ENCODE measurements around the gene TRAF6.
A peak's percentile ranks its signal among the peaks of the same experiment; 100 is the strongest.

TRAF6 gene

DNA sequence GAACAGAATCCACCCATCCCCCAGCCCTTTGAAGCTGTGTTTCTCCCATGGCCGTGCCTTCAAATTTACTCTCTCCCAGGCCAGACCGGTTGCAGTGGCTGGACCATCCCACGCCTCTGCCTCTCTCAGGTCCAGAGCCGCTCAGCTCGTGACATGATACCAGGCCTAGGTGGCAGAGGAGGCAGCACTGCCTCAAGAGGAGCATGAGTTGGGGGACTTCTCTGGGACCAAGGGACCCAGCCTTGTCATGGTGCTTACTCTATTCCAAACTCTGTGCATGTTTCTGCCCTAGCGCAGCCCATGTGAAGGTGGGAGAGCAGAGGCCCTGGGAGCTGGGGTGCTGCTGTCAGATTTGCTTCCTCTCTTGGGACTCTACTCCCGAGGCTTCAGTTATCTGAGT lies 51.0 kb downstream of the TRAF6 start:
- H3K36me3 ChIP-seq = no peaks in the 10 kb centered on the region
- H3K27me3 ChIP-seq (ENCODE audit: insufficient read depth, low read depth, severe bottlenecking) = no peaks in the 10 kb centered on the region
- no peak for DNase-seq
- H3K27ac ChIP-seq = no peak overlapping the region
- TF ChIP-seq, protein P1, sequence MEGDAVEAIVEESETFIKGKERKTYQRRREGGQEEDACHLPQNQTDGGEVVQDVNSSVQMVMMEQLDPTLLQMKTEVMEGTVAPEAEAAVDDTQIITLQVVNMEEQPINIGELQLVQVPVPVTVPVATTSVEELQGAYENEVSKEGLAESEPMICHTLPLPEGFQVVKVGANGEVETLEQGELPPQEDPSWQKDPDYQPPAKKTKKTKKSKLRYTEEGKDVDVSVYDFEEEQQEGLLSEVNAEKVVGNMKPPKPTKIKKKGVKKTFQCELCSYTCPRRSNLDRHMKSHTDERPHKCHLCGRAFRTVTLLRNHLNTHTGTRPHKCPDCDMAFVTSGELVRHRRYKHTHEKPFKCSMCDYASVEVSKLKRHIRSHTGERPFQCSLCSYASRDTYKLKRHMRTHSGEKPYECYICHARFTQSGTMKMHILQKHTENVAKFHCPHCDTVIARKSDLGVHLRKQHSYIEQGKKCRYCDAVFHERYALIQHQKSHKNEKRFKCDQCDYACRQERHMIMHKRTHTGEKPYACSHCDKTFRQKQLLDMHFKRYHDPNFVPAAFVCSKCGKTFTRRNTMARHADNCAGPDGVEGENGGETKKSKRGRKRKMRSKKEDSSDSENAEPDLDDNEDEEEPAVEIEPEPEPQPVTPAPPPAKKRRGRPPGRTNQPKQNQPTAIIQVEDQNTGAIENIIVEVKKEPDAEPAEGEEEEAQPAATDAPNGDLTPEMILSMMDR (IDR thresholded peaks at IDR 0.05; ENCODE audit: low read depth, low read length) = no peak
- H3K4me3 ChIP-seq (ENCODE audit: low read depth, low read length) = no peak overlapping the region
- no peaks in the 10 kb centered on the region for H3K9me3 ChIP-seq (ENCODE audit: severe bottlenecking)

DNA sequence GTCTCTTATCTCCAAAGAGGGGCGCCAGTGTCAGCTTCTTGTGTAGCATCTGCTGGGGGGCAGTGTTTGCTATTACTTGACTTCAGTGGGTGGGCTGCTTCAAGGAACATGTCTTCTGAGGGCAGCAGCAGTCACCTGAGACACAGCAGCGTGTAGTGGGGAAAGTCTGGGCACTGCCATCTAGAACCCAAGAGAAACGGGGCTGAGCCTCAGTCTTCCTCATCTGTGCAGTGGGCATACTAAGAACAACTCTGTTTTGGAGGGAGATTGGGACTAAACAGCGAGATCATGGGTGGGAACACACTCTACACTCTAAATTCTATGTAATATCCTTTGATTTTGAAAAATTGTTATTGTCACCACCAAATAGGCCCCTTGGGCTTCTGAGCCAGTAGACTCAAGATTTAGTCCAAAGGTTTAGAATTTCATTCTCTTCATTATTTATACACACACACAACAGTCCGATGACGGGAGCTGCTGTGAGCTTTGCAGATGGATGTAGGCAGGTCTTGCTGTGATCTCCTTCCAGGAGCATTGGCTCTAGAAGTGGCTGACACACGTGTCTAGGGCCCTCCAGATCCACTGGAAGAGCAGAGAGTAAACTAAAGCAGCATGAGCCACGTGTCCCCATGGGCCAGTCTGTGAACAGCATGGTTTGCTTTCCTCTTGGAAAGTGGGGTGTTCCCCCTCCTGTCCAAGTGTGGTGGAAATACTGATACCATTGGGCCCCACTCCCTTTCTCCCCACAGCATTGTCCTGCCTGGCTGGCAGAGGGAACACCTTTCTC lies 51.8 kb downstream of the TRAF6 start:
- H3K27ac ChIP-seq = no peak overlapping the region
- DNase-seq = no peak
- TF ChIP-seq, protein P1 (IDR thresholded peaks at IDR 0.05; ENCODE audit: low read depth, low read length) = no peak

DNA sequence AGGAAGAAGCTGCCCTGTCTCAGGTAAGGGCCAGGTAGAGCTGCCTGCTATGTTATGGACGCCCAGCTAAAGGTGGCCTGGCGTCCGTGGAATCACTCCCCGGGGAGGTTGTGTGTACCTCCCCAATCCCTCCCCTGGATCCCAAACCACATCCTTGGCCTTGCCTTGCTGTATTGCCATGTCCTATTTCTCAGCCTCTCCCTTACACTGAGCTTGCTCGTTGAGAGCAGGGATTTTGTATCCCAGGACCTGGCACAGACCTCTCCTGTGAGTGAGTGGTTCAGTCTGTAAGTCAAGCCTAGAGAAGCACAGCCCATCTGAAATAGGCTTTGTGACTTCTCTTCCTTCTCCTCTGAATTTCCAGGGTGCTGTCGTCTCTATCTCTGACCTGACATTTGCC lies 53.9 kb downstream of the TRAF6 start:
- Histone ChIP-seq H3K36me3 (no peaks in the 10 kb centered on the region), H3K27ac (no peak overlapping the region)

More for the DNA sequence above, 51.8 kb downstream of the TRAF6 start:
- Histone ChIP-seq H3K4me3 (ENCODE audit: low read depth, low read length) (no peak overlapping the region), H3K9me3 (ENCODE audit: severe bottlenecking) (no peaks in the 10 kb centered on the region), H3K36me3 (no peaks in the 10 kb centered on the region), H3K27me3 (ENCODE audit: insufficient read depth, low read depth, severe bottlenecking) (no peaks in the 10 kb centered on the region)

DNA sequence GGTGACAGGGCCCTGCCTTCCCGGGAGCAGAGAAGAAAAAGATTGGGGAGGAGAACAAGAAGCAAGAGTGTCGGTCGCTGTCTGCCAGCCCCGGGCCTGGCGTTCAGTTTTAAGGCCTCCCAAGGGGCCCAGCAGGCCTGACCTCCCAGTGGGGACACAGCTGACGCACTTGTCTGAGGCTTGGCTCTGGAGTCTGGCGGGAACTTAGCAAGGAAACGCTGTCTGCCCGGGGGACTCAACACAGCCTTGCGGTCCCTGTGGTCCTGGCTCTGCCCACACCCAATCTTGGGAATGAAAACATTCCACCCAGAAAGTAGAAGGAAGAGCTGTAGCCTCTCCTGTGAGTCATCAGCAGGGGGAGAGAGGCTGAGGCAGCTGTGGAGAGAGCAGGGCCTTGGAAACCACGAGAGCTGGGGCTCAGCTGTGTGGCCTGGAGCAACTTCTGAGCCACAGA lies 54.4 kb downstream of the TRAF6 start:
- TF ChIP-seq, protein P1 (IDR thresholded peaks at IDR 0.05; ENCODE audit: low read depth, low read length) = no peak
- DNase-seq = peak; percentile 32
- Histone ChIP-seq H3K36me3 (no peaks in the 10 kb centered on the region), H3K27ac (peak overlapping the region; percentile 6; the same call in 1 of the 2 replicates), H3K9me3 (ENCODE audit: severe bottlenecking) (no peaks in the 10 kb centered on the region), H3K4me3 (ENCODE audit: low read depth, low read length) (no peak overlapping the region), H3K27me3 (ENCODE audit: insufficient read depth, low read depth, severe bottlenecking) (no peaks in the 10 kb centered on the region)

More for the DNA sequence above, 53.9 kb downstream of the TRAF6 start:
- H3K27me3 ChIP-seq (ENCODE audit: insufficient read depth, low read depth, severe bottlenecking) = no peaks in the 10 kb centered on the region
- TF ChIP-seq, protein P1 (IDR thresholded peaks at IDR 0.05; ENCODE audit: low read depth, low read length) = no peak
- H3K9me3 ChIP-seq (ENCODE audit: severe bottlenecking) = no peaks in the 10 kb centered on the region
- no peak overlapping the region for H3K4me3 ChIP-seq (ENCODE audit: low read depth, low read length)
- no peak for DNase-seq

DNA sequence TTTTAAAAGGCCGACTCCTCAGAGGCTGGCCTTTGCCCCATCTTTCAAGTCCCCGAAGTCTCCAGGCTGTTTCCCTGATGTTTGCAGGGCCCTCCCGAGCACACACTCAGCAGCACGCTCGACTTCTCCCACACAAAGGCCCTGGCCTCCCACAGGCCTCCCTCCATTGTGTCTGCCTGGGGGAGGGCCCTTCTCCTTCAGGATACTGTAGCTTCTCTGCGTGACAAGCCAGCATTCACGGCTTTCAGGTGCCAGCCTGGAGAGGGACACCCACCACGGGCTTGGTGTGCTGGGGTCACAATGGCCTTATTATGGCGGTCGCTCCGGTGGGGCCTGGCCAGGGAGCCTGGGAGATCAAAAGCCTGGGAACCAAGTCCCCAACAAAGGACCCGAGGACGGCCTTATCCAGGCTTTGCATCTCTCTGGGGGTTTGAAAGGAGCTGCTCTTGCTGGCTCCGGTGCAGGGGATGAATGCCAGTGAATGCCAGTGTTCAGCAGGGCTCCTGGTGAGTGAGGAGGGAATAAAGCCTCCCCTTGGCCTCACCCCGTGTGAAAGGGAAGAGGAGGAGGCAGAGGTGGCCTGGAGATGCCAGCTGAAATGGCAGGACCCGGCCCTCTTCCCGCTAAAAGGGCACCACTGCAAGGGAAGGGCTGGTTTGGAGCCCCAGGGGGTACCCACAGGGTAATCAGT lies 55.0 kb downstream of the TRAF6 start:
- DNase-seq = no peak
- TF ChIP-seq, protein P1 (IDR thresholded peaks at IDR 0.05; ENCODE audit: low read depth, low read length) = no peak
- Histone ChIP-seq H3K9me3 (ENCODE audit: severe bottlenecking) (no peaks in the 10 kb centered on the region), H3K27ac (no peak overlapping the region; the same call in 1 of the 2 replicates), H3K4me3 (ENCODE audit: low read depth, low read length) (no peak overlapping the region), H3K27me3 (ENCODE audit: insufficient read depth, low read depth, severe bottlenecking) (no peaks in the 10 kb centered on the region), H3K36me3 (no peaks in the 10 kb centered on the region)

Data from WERI-Rb-1 (cell line).